Right hindlimb (tissue), 1 donor: ENCODE measurements around the gene AFAP1L2.
A peak's percentile ranks its signal among the peaks of the same experiment; 100 is the strongest.

Source experiments
- DNase-seq: peaks from one replicate; pipeline ENCODE4 v3.0.0-alpha.2; 2018

AFAP1L2 gene

DNA sequence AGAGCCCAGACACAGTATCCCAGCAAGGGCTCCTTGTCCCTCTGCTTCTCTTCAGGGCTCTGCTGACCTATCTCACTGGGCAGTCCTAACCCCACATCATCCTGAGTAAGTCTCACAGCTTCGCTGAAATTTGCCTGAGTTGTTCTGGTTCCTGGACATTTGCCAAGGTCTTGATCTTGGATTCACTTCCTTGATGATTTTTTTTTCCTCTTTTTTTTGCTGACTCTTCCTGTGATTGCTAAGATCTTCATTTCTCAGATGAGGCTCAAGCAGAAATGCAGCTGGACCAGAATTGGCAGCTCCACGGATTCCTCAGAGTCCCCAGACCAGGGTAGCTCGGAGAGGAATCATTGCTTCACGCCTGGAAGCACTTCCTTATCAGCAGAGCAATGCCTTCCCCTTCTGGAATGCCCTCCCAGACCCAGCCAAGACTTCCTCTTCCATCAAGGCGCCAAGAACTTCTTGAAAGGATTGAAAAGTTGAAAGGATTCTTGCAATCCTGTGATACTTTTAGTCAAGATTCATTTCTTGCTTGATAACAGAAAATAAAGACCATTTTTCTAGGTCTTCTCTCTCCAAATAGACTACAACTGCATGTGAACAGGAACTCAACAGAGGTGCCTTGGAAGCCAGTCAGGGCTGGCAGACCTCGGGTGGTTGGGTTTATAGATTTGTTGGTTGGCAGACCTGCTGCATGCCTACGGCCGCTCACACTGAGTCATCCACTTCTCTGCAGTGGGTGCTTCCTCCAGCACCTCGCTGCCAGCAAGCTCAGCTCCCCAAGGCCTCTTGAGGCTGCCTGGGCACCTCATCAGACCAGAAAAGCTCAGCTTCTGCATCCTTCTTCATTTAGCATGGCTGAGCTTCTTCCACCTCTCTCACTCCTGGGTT lies 8.8 kb upstream of the AFAP1L2 start:
- no peak for DNase-seq

- no peak for DNase-seq
These were observed 4.7 kb upstream of the AFAP1L2 start for GRCh38 chr10:114408968-114409444.

DNA sequence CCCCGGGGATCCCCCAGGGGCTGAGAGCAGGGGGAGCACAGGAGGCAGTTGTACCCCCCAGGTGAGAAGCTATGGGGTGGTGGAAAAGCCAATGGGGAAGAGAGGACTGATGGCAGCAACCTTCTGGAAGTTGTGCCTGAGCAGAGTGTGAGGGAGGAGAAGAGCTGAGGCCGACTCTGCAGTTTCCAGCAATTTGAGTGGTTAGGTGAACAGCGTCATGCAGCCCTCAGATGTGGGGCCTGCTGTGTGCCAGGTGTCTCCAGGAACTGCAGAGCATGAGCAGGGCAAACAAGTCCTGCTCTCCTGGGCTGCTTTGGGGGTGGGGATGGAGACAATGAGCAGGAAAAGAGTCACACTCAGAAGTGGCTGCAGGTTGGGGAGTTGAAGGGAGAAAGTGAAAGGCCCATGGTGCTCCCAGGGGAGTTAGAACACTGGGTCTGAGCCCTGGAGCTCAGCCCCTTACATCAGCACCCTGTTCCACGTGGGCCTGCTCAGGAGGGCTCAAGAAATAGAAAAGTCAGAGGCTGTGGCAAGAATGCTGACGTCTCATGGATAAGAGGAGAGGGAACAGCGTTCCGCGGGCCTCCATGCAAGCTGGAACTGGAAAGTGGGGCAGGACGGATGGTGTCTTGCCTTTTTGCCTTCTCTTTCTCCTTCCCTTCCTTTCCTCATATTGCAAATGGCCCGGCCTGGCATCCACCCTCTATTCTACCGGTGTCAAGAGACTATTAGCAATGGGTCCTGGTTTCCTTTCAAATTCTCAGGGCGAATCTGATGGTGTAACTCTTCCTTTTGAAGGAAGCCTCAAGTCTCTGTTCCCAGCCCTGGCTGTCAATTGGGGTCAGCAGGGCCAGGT lies 4.0 kb upstream of the AFAP1L2 start:
- DNase-seq = no peak

DNA sequence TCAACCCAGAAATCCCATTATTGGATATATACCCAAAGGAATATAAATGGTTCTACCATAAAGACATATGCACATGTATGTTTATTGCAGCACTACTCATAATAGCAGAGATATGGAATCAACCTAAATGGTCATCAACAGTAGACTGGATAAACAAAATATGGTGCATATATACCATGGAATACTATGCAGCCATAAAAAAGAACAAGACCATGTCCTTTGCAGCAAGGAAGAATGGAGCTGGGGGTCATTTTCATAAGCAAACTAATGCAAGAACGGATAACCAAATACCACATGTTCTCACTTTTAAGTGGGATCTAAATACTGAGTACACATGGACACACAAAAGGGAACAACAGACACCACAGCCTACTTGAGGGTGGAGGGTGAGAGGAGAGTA lies 2.2 kb upstream of the AFAP1L2 start:
- DNase-seq = no peak

GRCh38 chr10:114405011-114405350 lies 679 bp upstream of the AFAP1L2 start:
- no peak for DNase-seq

DNA sequence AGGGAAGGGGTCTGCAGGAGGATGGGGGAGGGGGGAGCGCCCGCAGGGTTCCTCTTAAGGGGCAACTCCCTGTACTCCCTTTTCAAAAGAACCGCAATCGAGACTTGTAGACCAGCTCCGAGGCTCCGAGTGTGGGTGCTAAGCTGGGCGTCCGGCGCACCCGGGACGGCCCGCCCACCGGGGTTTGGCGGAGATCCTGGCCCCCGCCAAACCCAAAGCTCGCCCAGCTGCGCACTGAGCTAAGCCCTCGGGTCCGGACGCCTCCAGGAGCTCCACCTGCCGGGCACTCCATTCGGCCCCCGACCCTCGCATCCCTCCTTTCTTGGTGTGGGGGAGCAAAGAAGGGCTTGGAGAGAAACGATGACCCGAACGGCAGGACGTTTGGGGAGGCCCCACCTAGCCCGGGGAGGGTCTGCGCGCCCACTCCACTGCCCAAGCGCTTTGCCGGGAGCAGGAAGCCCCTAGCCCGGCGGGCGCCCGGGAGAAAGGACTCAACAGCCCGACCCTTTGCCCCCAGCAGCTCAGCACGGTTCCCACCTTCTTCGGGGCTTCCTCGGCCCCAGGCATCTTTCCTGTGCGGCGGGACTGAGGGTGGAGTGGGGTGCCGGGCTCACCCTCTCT lies 651 bp downstream of the AFAP1L2 start:
- DNase-seq = peak; percentile 64

GRCh38 chr10:114402871-114403540 lies 1.3 kb downstream of the AFAP1L2 start:
- no peak for DNase-seq

- no peak for DNase-seq
These were observed 2.1 kb downstream of the AFAP1L2 start for GRCh38 chr10:114402233-114402632.

DNA sequence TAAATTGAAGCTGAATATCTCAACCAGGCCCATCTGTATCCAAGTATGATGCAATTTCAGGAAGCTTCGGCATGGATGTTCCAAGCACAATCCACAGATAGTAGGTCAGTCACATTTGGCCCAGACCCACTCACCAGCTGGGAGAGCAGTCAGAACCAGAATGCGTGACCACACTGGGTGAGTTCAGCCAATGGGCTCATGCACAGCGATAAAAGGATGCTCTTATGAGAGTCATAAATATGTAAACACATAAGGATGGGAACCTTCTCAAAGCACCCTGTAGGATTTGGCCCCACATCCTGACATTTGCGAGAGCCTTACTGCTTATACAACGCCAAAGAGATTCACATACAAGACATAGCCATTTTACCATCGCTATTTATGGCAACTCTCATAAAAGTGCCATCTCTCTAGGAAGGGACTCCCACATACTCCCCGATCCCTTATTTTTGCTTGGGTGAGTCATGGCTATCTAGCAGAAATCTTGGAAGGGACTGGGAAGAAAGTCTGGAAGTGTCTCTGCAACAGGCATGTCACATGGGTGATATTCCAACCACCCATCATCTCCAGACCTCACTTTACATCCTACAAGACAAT lies 3.0 kb downstream of the AFAP1L2 start:
- DNase-seq = peak; percentile 88

- DNase-seq = no peak
These were observed 4.2 kb downstream of the AFAP1L2 start for GRCh38 chr10:114400091-114400490.

DNA sequence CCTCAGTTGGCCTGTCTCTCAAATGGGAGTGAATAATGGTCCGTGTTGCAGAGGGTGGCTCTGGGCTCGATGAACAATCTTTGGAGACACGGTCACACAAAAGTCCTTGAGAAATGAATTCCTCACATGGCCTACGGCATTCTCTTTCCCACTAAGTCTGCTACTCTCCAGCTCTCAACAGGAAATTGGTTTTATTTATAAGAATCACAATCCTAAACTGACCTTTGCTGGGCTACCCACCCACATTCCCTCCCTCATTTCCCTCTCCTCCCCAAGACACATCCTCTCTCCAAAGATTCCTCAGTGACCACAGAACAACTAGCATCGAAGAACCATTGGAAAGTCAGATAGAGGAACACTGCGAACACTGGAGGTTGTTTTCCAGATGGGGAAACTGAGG lies 4.7 kb downstream of the AFAP1L2 start:
- no peak for DNase-seq

GRCh38 chr10:114398587-114399331 lies 5.5 kb downstream of the AFAP1L2 start:
- DNase-seq = no peak

GRCh38 chr10:114397651-114398145 lies 6.6 kb downstream of the AFAP1L2 start:
- DNase-seq = peak; percentile 56

GRCh38 chr10:114396464-114396863 lies 7.8 kb downstream of the AFAP1L2 start:
- no peak for DNase-seq

DNA sequence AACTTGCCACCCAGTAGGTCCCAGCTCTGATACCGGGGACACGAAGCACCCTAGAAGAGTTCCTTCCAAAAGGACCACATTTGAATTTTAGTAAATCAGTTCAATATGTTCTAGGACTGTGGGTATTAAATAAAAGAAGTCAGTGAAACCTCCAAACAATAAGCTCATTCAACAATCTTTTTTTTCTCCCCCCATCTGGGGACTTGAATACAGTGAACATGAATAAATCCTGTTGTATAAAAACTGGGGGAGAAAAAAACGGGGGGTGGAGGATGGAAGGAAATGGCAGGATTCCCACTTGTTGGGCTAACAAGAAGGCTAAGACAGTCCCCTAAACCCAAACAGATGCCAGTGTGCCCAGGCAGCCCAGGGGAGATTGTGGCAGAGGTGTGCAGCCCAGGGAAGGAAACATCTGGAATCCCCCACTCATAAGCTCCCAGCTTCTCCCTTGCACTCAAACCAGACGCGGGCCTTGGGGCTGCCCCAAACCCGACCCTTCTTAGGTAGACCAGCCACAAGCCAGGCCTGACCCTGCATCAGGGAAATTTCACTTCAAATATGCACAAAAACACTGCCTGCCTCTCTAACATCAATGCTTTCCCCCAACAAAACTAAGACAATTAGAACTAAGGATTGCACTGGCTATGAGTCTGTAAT lies 8.8 kb downstream of the AFAP1L2 start:
- DNase-seq = no peak

DNA sequence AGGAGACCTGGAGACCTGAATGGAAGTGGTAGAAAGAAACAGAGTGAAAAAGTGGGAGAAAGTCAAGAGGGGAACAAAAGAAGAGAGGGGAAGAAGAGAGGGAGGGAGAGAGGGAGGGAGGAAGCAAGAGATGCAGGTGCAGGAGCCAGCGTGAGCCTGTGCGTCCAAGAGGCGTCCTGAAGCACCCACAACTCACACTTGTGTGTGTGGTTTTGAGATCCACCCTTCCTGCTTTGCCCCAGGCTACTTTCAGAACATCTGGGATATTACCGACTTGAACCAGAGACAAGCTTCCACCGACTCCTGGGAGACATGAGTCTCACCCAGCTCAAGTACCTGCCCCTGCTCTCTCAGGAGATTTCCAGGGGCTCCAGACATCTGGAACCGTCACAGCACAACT lies 9.8 kb downstream of the AFAP1L2 start:
- no peak for DNase-seq

- DNase-seq = no peak
These were observed 10.4 kb downstream of the AFAP1L2 start for GRCh38 chr10:114393886-114394285.

- no peak for DNase-seq
These were observed 10.8 kb downstream of the AFAP1L2 start for GRCh38 chr10:114393482-114393881.

DNA sequence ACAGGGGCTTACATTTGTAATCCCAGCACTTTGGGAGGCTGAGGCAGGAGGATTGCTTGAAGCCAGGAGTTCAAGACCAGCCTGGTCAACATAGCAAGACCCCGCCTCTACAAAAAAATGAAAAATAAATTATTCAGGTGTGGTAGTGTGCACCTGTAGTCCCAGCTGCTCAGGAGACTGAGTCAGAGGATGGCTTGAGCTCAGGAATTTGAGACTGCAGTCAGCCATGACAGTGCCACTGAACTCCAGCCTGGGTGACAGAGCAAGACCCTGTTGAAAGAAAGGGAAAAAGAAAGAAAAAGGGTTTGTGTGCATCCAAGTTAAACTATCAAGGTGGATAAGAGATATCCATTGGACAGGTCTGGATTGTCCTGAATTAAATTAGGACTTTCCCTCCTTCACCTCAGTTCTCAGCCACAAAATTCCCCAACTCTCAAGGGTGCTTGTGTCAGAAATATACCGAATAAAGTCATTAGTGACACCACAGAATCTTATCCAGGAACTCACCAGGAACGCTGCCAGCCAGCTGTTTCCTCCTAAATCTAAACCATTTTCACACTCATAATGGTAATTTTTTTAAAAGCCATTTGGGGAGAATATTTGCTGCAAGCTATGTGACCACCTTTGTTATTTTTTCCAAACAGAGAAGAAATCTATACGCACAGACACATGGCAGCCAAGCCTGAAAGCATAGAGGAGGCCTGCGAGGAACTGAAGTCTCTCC lies 12.0 kb downstream of the AFAP1L2 start:
- peak; percentile 60 for DNase-seq

GRCh38 chr10:114391599-114391998 lies 12.7 kb downstream of the AFAP1L2 start:
- no peak for DNase-seq
